Stimulated activated CD8-positive, alpha-beta memory T cell treated with anti-CD3 and anti-CD28 coated beads, Interleukin-15, amount 100 ng/mL, for 1 hour (primary cell): ENCODE data around the gene BDH1.

Experiments used
- DNase-seq: peaks from one replicate; pipeline ENCODE4 v3.0.0-alpha.2; 2020; ENCODE audit warnings: low read depth

BDH1 gene

GRCh38 chr3:197547306-197548011 lies 8.3 kb downstream of the BDH1 start:
- no peak for DNase-seq

- no peak for DNase-seq
These were observed 9.3 kb downstream of the BDH1 start for GRCh38 chr3:197546307-197547085.

GRCh38 chr3:197545571-197545970 lies 10.2 kb downstream of the BDH1 start:
- DNase-seq: no peak

GRCh38 chr3:197545101-197545500 lies 10.7 kb downstream of the BDH1 start:
- no peak for DNase-seq

GRCh38 chr3:197542741-197543454 lies 12.9 kb downstream of the BDH1 start:
- no peak for DNase-seq

DNA sequence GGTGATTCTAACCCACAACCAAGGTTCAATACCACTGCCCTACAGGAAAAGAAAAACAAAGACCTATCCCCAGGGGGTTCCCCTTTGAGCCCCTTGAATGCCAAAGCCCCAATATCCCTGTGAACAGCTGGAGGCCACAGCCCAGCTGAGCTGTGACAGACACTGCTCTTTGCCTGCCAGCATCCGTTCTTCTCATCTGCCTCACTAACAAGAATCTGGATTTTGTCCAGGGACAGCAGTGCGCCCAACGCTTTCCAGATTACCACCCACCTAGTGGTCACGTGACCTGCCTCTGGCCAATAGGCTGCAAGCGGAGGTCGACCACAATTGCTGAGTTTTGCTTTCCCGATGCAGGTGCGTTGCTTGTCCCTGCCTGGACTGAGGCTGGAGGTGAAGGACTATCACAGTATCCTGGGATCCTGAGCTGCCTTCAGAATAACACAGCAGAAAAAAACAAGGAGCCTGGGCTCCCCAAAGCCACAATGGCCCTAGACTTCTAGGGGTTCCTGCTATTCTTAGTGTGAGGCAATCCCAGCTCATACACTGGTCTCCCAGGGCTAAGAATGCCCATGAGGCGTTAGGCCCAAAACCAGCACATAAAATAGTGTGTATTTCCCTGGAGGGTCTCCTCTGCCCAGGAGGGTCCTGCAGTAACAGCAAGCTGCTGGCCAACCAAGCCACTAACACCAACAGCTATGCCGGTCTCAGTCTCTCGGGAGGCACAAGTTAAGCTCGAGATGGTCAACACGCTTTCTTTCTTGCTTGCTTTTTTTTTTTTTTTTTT lies 13.8 kb downstream of the BDH1 start:
- DNase-seq: no peak

- no peak for DNase-seq
These were observed 14.8 kb downstream of the BDH1 start for GRCh38 chr3:197540961-197541377.

DNA sequence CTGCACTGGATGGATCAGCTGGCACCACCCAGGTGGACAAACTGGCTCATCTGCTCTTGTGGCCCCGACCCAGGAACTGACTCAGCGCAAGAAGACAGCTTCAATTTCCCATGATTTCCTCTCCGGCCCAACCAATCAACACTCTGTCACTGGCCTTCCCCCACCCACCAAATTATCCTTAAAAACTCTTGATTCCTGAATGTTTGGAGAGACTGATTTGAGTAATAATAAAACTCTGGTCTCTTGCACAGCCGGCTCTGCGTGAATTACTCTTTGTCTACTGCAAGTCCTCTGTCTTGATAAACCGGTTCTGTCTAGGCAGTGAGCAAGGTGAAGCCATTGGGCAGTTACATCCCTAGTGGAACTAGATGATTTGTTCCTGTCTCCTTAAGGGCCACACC lies 16.1 kb downstream of the BDH1 start:
- no peak for DNase-seq

- DNase-seq: no peak
These were observed 21.6 kb downstream of the BDH1 start for GRCh38 chr3:197533927-197534725.

GRCh38 chr3:197533396-197533795 lies 22.4 kb downstream of the BDH1 start:
- no peak for DNase-seq

DNA sequence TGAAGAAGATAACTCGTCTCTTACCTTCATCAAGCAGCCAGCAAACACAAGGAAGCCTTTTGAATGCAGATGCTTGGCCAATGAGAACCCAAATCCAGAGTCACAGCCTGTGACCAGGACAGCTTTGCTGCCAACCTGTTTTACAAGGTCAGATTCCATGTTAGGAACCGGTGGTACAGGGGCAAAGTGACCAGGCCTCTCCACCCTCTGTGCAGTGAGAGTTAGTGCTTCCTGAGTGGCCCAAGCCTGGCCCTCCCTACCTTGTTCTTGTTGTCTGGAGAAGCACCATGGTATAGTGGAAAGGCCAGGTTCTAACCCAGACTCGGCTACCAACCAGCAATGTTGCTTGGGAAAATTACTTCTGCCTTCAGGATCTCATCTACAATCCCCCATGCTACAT lies 23.4 kb downstream of the BDH1 start:
- no peak for DNase-seq

DNA sequence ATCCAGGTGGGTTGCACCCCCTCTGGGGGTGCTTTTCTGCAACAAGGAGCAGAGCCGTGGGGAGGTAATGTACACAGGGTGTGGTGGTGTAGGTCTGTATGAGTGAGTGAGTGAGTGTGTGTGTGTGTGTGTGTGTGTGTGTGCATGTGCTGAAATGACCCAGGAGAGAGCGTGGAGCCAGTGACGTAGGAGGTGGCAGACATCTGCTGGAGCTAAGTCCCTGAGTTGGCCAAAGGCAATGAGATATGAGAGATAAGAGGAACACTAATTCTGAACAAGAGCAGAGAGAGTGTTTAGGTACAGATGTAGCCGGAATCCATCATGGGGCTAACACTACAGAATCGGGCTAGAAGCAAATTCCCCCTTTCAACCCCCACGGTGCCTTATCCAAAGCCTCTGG lies 27.6 kb downstream of the BDH1 start:
- DNase-seq: no peak

DNA sequence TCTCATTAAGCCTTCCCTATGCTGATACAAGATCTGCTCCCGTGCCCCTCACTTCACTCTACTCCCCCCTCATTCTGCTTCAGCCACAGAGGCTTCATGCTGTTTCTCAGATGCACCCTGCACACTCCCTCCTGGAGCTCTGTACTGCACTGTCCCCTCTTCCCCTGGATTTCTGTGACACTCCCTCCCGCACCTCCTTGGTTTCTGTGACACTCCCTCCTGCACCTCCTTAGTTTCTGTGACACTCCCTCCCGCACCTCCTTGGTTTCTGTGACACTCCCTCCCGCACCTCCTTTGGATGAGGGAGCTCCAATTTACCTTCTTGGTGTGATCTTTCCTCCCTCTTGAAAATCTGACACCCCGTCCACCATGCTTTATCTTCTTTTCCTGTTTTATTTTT lies 28.2 kb downstream of the BDH1 start:
- no peak for DNase-seq

GRCh38 chr3:197525706-197526105 lies 30.1 kb downstream of the BDH1 start:
- no peak for DNase-seq

- DNase-seq: no peak
These were observed 31.6 kb downstream of the BDH1 start for GRCh38 chr3:197524128-197524527.

- DNase-seq: no peak
These were observed 32.2 kb downstream of the BDH1 start for GRCh38 chr3:197523526-197523925.

- no peak for DNase-seq
These were observed 32.8 kb downstream of the BDH1 start for GRCh38 chr3:197522881-197523441.

- DNase-seq: no peak
These were observed 33.5 kb downstream of the BDH1 start for GRCh38 chr3:197522183-197522715.

DNA sequence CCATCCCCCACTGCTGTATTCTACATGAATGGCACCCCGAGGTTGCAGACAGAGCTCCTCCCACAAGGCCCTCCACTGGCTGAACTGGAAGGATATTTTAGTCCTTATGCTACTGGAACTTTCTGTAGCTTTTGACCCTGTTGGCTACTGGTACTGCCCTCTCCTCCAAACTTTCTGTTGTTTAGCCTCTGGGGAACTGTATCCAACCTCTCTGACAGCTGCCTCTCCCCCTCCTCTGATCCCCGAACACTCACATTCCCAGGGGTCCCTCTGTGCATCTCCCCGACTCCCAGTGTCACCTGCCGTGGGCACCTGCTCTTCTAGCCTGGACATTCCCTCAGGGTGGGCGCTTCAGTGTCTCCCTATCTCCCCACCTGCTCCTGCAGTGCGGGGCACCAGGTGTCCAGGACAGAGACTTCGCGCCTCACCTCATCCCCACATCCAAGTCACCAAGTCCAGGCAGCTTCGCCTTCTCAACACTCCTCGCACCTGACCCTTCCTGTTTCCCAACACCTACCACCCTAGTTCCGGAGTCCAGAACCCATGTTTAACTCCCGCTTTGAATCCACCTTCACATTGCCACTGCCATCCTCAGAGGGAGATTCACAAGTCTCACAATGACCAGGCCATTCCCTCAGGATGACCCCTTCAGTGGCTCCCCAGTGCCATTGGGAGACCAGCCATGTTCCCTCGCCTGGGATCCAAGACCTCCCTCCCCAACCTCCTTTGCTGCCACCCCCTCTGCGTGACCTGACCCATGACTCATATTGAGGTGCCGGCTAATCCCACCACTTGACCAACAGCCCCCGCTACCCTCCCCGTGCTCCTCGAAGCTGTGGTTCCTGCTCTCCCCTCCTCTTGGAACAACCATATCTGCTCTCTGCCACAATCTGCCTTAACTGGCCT lies 34.2 kb downstream of the BDH1 start:
- DNase-seq: no peak
